CD8-positive, alpha-beta memory T cell (primary cell): ENCODE data around the gene ANKIB1. TPM values are rescaled to one million over a fixed set of nuclear protein-coding genes. Genes with fewer than 3 reads are reported as not detected.
A peak's percentile ranks its signal among the peaks of the same experiment; 100 is the strongest.
"Not testable (repeated sequence)": the region's sequence is repeated elsewhere in the genome, so short reads cannot be mapped to it uniquely, and the experiment has no call there.

Source experiments
- CTCF ChIA-PET: fragments of 350-600 bp; sonication (Branson Sonifier 250); formaldehyde crosslinking; loops from one replicate; lab custom pipeline; 2021; ENCODE audit warnings: antibody characterized with exemption; lab: Charles Lee
- POLR2A ChIA-PET: fragments of 350-600 bp; sonication (Branson Sonifier 250); formaldehyde crosslinking; loops from one replicate; lab custom pipeline; 2021; ENCODE audit warnings: antibody characterized with exemption; lab: Charles Lee
- DNase-seq, 5 donors: peaks; one replicate each; pipeline versions ENCODE4 v3.0.0 to v3.0.0-alpha.2; 2020 to 2022; ENCODE audit warnings: mixed read lengths in 1 of 5
- H3K27ac ChIP-seq: one replicate; pipeline ENCODE4 v1.7.0; 2013; ENCODE audit warnings: low read depth, mild to moderate bottlenecking, low read length, moderate library complexity
- H3K27me3 ChIP-seq: 2 replicates; pipeline ENCODE4 v1.7.0; 2013; ENCODE audit warnings: low read length, mild to moderate bottlenecking; ENCODE audit not compliant: insufficient read depth, poor library complexity, severe bottlenecking
- H3K36me3 ChIP-seq: 2 replicates; pipeline ENCODE4 v1.7.0; 2013; ENCODE audit warnings: mild to moderate bottlenecking, low read length, moderate library complexity; ENCODE audit not compliant: insufficient read depth
- H3K4me1 ChIP-seq: 2 replicates; pipeline ENCODE4 v1.7.0; 2013; ENCODE audit warnings: mild to moderate bottlenecking, low read length, moderate library complexity; ENCODE audit not compliant: insufficient read depth
- H3K4me3 ChIP-seq: 2 replicates; pipeline ENCODE4 v1.7.0; 2013; ENCODE audit warnings: mild to moderate bottlenecking, low read length
- H3K9me3 ChIP-seq: 2 replicates; pipeline ENCODE4 v1.7.0; 2013; ENCODE audit warnings: mild to moderate bottlenecking, low read length
- H3K27ac Mint-ChIP-seq, 8 donors: one replicate each; pipeline ENCODE4 v1.8.0; 2020 to 2021; ENCODE audit warnings: mixed read lengths in 8 of 8, mild to moderate bottlenecking in 6 of 8, inconsistent platforms in 3 of 8, moderate library complexity in 3 of 8
- H3K27me3 Mint-ChIP-seq, 2 donors: one replicate each; pipeline ENCODE4 v1.8.0; 2020 to 2021; ENCODE audit warnings: mixed read lengths in 2 of 2, mild to moderate bottlenecking in 1 of 2, moderate library complexity in 1 of 2
- H3K36me3 Mint-ChIP-seq, 3 donors: one replicate each; pipeline ENCODE4 v1.8.0; 2020 to 2021; ENCODE audit warnings: mixed read lengths in 3 of 3, inconsistent platforms in 1 of 3, mild to moderate bottlenecking in 1 of 3
- H3K4me1 Mint-ChIP-seq, 3 donors: one replicate each; pipeline ENCODE4 v1.8.0; 2020 to 2021; ENCODE audit warnings: mixed read lengths in 3 of 3, inconsistent platforms in 1 of 3, mild to moderate bottlenecking in 1 of 3
- H3K4me3 Mint-ChIP-seq, 7 donors: one replicate each; pipeline ENCODE4 v1.8.0; 2020 to 2021; ENCODE audit warnings: mixed read lengths in 7 of 7, mild to moderate bottlenecking in 6 of 7, moderate library complexity in 4 of 7, inconsistent platforms in 2 of 7
- H3K9me3 Mint-ChIP-seq, 5 donors: one replicate each; pipeline ENCODE4 v1.8.0; 2020 to 2022; ENCODE audit warnings: mixed read lengths in 5 of 5, mild to moderate bottlenecking in 3 of 5, moderate library complexity in 2 of 5, inconsistent platforms in 1 of 5
- polyA plus RNA-seq: library from polyadenylated mRNA; unstranded; fragments of 300-500 nt; fragmentation: Illumina TruSeq; gene quantifications from one replicate; pipeline ENCODE4 v1.2.3, GENCODE V29; 2021
- total RNA-seq, 2 experiments: library from RNA; stranded (reverse); gene quantifications; one replicate each; pipeline ENCODE4 v1.2.3, GENCODE V29; 2021

Gene ANKIB1
- total and polyA plus RNA-seq, 3 experiments from 2014 or later: 7.8 to 44.7 (median 42.7) TPM

GRCh38 chr7:92253251-92253650 is 7.5 kb downstream of the ANKIB1 start:
- ChIA-PET CTCF (no interaction called here), POLR2A (no interaction called here)
- Mint-ChIP-seq H3K9me3 (peaks cover 0 to 5% (median 0%) of the 10 kb centered on the region in 5 donors), H3K27me3 (no peaks in the 10 kb centered on the region), H3K36me3 (peaks cover 8 to 20% (median 13%) of the 10 kb centered on the region in 3 donors), H3K4me1 (peaks cover 32 to 63% (median 55%) of the 10 kb centered on the region in 3 donors), H3K27ac (peak overlapping the region in 1 of 8 donors; percentile 69), H3K4me3 (peak overlapping the region in 1 of 7 donors; percentile 56)
- no peak overlapping the region for H3K4me3 ChIP-seq
- peaks cover 1% of the 10 kb centered on the region for H3K4me1 ChIP-seq
- H3K27ac ChIP-seq: no peak overlapping the region
- H3K9me3 ChIP-seq: no peaks in the 10 kb centered on the region
- no peak for DNase-seq
- no peaks in the 10 kb centered on the region for H3K27me3 ChIP-seq
- no peaks in the 10 kb centered on the region for H3K36me3 ChIP-seq

- H3K27me3 ChIP-seq, DNase-seq, H3K36me3 ChIP-seq, H3K9me3 Mint-ChIP-seq, H3K4me1 ChIP-seq, H3K27me3 Mint-ChIP-seq, H3K27ac ChIP-seq, H3K9me3 ChIP-seq, H3K4me3 Mint-ChIP-seq, POLR2A ChIA-PET, H3K4me3 ChIP-seq: not testable (repeated sequence)
- Mint-ChIP-seq H3K4me1 (peaks cover 34 to 67% (median 62%) of the 10 kb centered on the region in 3 donors), H3K36me3 (peaks cover 8 to 19% (median 16%) of the 10 kb centered on the region in 3 donors), H3K27ac (peak overlapping the region in 2 of 8 donors; percentile 10 to 26)
- CTCF ChIA-PET: interaction anchor here (1.2 kb wide), 1 partner anchor 336 kb away, joined by 3 read pairs; the partner anchor contains the start of gene FAM133B
These were observed 9.0 kb downstream of the ANKIB1 start for GRCh38 chr7:92254800-92255199.

DNA sequence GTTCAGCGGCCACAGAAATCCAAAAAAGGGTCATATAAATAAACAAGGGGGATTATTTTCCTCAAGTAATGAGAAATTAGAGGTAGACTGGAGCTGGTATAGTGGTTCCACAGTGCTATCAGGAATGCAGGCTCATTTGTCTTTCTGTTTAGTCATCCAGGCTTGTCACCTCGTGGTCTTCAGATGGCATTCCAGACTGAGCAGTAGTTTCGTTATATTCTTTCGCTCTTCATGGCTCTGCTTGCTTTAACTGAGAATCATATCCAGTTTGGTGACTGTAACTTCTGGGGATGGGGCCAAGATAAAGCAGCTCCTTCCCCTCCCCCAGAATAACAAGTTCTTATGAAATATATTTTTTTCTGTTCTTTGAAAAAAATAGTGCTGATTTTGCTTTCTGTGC is 9.5 kb downstream of the ANKIB1 start:
- Mint-ChIP-seq H3K4me3 (no peak overlapping the region), H3K27ac (peak overlapping the region in 1 of 8 donors; percentile 26)

GRCh38 chr7:92259062-92259461 is 13.3 kb downstream of the ANKIB1 start:
- Histone ChIP-seq H3K27ac (no peak overlapping the region), H3K4me1 (no peaks in the 10 kb centered on the region), H3K27me3 (no peaks in the 10 kb centered on the region), H3K9me3 (no peaks in the 10 kb centered on the region), H3K36me3 (no peaks in the 10 kb centered on the region), H3K4me3 (no peak overlapping the region)
- ChIA-PET POLR2A (no interaction called here), CTCF (interaction anchor here (0.6 kb wide), 1 partner anchor 127 kb away, joined by 3 read pairs; no protein-coding TSS in a partner anchor)
- H3K9me3 Mint-ChIP-seq: peaks cover 0 to 5% (median 0%) of the 10 kb centered on the region in 5 donors
- no peak overlapping the region for H3K4me3 Mint-ChIP-seq
- peaks cover 30 to 53% (median 37%) of the 10 kb centered on the region in 3 donors for H3K4me1 Mint-ChIP-seq
- H3K27me3 Mint-ChIP-seq: no peaks in the 10 kb centered on the region
- H3K36me3 Mint-ChIP-seq: peaks cover 13 to 16% (median 14%) of the 10 kb centered on the region in 3 donors
- DNase-seq: no peak
- no peak overlapping the region for H3K27ac Mint-ChIP-seq

More for the DNA sequence above, 9.5 kb downstream of the ANKIB1 start:
- POLR2A ChIA-PET: no interaction called here
- Mint-ChIP-seq H3K27me3 (no peaks in the 10 kb centered on the region), H3K4me1 (peaks cover 38 to 72% (median 67%) of the 10 kb centered on the region in 3 donors), H3K36me3 (peaks cover 8 to 24% (median 20%) of the 10 kb centered on the region in 3 donors), H3K9me3 (peaks cover 0 to 5% (median 0%) of the 10 kb centered on the region in 5 donors)
- no peaks in the 10 kb centered on the region for H3K36me3 ChIP-seq
- DNase-seq: no peak
- H3K27me3 ChIP-seq: no peaks in the 10 kb centered on the region
- no peak overlapping the region for H3K27ac ChIP-seq
- no peaks in the 10 kb centered on the region for H3K4me1 ChIP-seq
- H3K4me3 ChIP-seq: no peak overlapping the region
- CTCF ChIA-PET: no interaction called here
- no peaks in the 10 kb centered on the region for H3K9me3 ChIP-seq

GRCh38 chr7:92259610-92260247 is 14.0 kb downstream of the ANKIB1 start:
- H3K9me3 ChIP-seq: no peaks in the 10 kb centered on the region
- POLR2A ChIA-PET: interaction anchor here (1.1 kb wide), 1 partner anchor 14 kb away, joined by 3 read pairs; the partner anchor contains the start of genes ANKIB1 and KRIT1
- H3K27ac ChIP-seq: no peak overlapping the region
- Mint-ChIP-seq H3K4me3 (no peak overlapping the region), H3K9me3 (peaks cover 0 to 5% (median 0%) of the 10 kb centered on the region in 5 donors), H3K4me1 (peaks cover 29 to 49% (median 37%) of the 10 kb centered on the region in 3 donors), H3K27ac (peak overlapping the region in 2 of 8 donors; percentile 24 to 70), H3K36me3 (peaks cover 13 to 16% (median 14%) of the 10 kb centered on the region in 3 donors), H3K27me3 (no peaks in the 10 kb centered on the region)
- CTCF ChIA-PET: no interaction called here
- no peak for DNase-seq
- no peaks in the 10 kb centered on the region for H3K36me3 ChIP-seq
- no peaks in the 10 kb centered on the region for H3K4me1 ChIP-seq
- H3K27me3 ChIP-seq: no peaks in the 10 kb centered on the region
- no peak overlapping the region for H3K4me3 ChIP-seq

GRCh38 chr7:92260248-92260781 is 14.5 kb downstream of the ANKIB1 start:
- ChIA-PET CTCF (no interaction called here), POLR2A (interaction anchor here (1.1 kb wide), 1 partner anchor 15 kb away, joined by 3 read pairs; the partner anchor contains the start of genes ANKIB1 and KRIT1)
- Histone ChIP-seq H3K9me3 (no peaks in the 10 kb centered on the region), H3K27ac (no peak overlapping the region), H3K36me3 (no peaks in the 10 kb centered on the region), H3K4me1 (no peaks in the 10 kb centered on the region), H3K27me3 (no peaks in the 10 kb centered on the region), H3K4me3 (no peak overlapping the region)
- Mint-ChIP-seq H3K27ac (no peak overlapping the region), H3K4me3 (no peak overlapping the region), H3K9me3 (no peaks in the 10 kb centered on the region), H3K27me3 (no peaks in the 10 kb centered on the region), H3K36me3 (peaks cover 8 to 14% (median 10%) of the 10 kb centered on the region in 3 donors), H3K4me1 (peaks cover 25 to 44% (median 31%) of the 10 kb centered on the region in 3 donors)
- no peak for DNase-seq

- Mint-ChIP-seq H3K36me3 (peaks cover 1 to 6% (median 3%) of the 10 kb centered on the region in 3 donors), H3K27ac (no peak overlapping the region), H3K4me1 (peaks cover 0 to 13% (median 9%) of the 10 kb centered on the region in 3 donors), H3K27me3 (no peaks in the 10 kb centered on the region), H3K4me3 (no peak overlapping the region), H3K9me3 (no peaks in the 10 kb centered on the region)
- no peak overlapping the region for H3K27ac ChIP-seq
- no peak for DNase-seq
- no peaks in the 10 kb centered on the region for H3K36me3 ChIP-seq
- CTCF ChIA-PET: no interaction called here
- H3K4me3 ChIP-seq: no peak overlapping the region
- H3K9me3 ChIP-seq: no peaks in the 10 kb centered on the region
- no peaks in the 10 kb centered on the region for H3K4me1 ChIP-seq
- no peaks in the 10 kb centered on the region for H3K27me3 ChIP-seq
- POLR2A ChIA-PET: no interaction called here
These were observed 20.9 kb downstream of the ANKIB1 start for GRCh38 chr7:92266415-92267241.
